Neural cell (in vitro differentiated cells): Measurements from ENCODE around the gene RAP1B. TPM values are rescaled to one million over a fixed set of nuclear protein-coding genes. Genes with fewer than 3 reads are reported as not detected.

ENCODE experiments used
- H2AFZ ChIP-seq: fragments of 200-600, 300-800 bp; sonication (generic), shearing (Covaris generic); 2 replicates; pipeline ENCODE4 v1.6.0; 2014; ENCODE audit warnings: low read depth, mild to moderate bottlenecking, antibody characterized with exemption, low read length, moderate library complexity
- H3F3A ChIP-seq: fragments of 200-600 bp; shearing (Covaris generic); 2 replicates; pipeline ENCODE4 v1.6.1; 2016; ENCODE audit warnings: mild to moderate bottlenecking, moderate library complexity, mixed read lengths, antibody characterized with exemption, low read length; ENCODE audit not compliant: insufficient read depth, poor library complexity, severe bottlenecking
- H3K27ac ChIP-seq: fragments of 200-600, 300-800 bp; sonication (generic), shearing (Covaris generic); 2 replicates; pipeline ENCODE4 v1.5.1; 2014; ENCODE audit warnings: mild to moderate bottlenecking, low read length, moderate library complexity
- H3K27me3 ChIP-seq: fragments of 300-800, 200-600 bp; sonication (generic), shearing (Covaris generic); 2 replicates; pipeline ENCODE4 v1.6.0; 2014; ENCODE audit warnings: mild to moderate bottlenecking, low read depth, low read length, moderate library complexity; ENCODE audit not compliant: insufficient read depth
- H3K36me3 ChIP-seq: fragments of 300-800, 200-600 bp; sonication (generic), shearing (Covaris generic); 2 replicates; pipeline ENCODE4 v1.5.1; 2014; ENCODE audit warnings: mild to moderate bottlenecking, antibody characterized with exemption, low read length, moderate library complexity; ENCODE audit not compliant: insufficient read depth
- H3K4me2 ChIP-seq: fragments of 300-800, 200-600 bp; sonication (generic), shearing (Covaris generic); 2 replicates; pipeline ENCODE4 v1.6.0; 2014; ENCODE audit warnings: mild to moderate bottlenecking, low read length
- H3K4me3 ChIP-seq: fragments of 300-800, 200-600 bp; sonication (generic), shearing (Covaris generic); 2 replicates; pipeline ENCODE4 v1.5.1; 2014; ENCODE audit warnings: mild to moderate bottlenecking, low read length, moderate library complexity
- H3K79me2 ChIP-seq: fragments of 200-600 bp; shearing (Covaris generic); replicated peaks from 2 replicates; pipeline ENCODE4 v1.6.0; 2014; ENCODE audit warnings: mild to moderate bottlenecking, low read length, moderate library complexity; ENCODE audit not compliant: insufficient read depth
- H3K9ac ChIP-seq: fragments of 300-800, 200-600 bp; sonication (generic), shearing (Covaris generic); 2 replicates; pipeline ENCODE4 v1.6.1; 2016; ENCODE audit warnings: mild to moderate bottlenecking, low read length, mixed read lengths
- H3K9me2 ChIP-seq: fragments of 200-600 bp; shearing (Covaris generic); 2 replicates; pipeline ENCODE4 v1.6.1; 2016; ENCODE audit warnings: mild to moderate bottlenecking, low read length, mixed read lengths; ENCODE audit not compliant: insufficient read depth
- H3K9me3 ChIP-seq: fragments of 200-600, 300-800 bp; sonication (generic), shearing (Covaris generic); 2 replicates; pipeline ENCODE4 v1.6.1; 2016; ENCODE audit warnings: mild to moderate bottlenecking, mixed run types, low read length, moderate library complexity, mixed read lengths
- H4K20me1 ChIP-seq: fragments of 200-600 bp; shearing (Covaris generic); 2 replicates; pipeline ENCODE4 v1.6.1; 2016; ENCODE audit warnings: mild to moderate bottlenecking, mixed run types; ENCODE audit not compliant: insufficient read depth
- CTCF ChIP-seq: fragments of 450-650 bp; IDR thresholded peaks from 2 replicates; pipeline ENCODE4 v1.5.1; 2014; ENCODE audit warnings: antibody characterized with exemption, mild to moderate bottlenecking, moderate library complexity; ENCODE audit not compliant: poor library complexity, severe bottlenecking
- EP300 ChIP-seq: fragments of 450-650 bp; conservative IDR thresholded peaks from 2 replicates; pipeline ENCODE4 v1.6.1; 2014; ENCODE audit warnings: antibody characterized with exemption, mild to moderate bottlenecking, moderate library complexity; ENCODE audit not compliant: poor library complexity, severe bottlenecking
- EZH2 ChIP-seq: fragments of 200-600, 300-800 bp; shearing (Covaris generic), sonication (generic); IDR thresholded peaks from 2 replicates; pipeline ENCODE4 v1.6.1; 2014; ENCODE audit warnings: antibody characterized with exemption, low read length, borderline replicate concordance, mild to moderate bottlenecking; ENCODE audit not compliant: insufficient read depth, poor library complexity, severe bottlenecking
- MXI1 ChIP-seq: fragments of 450-650 bp; conservative IDR thresholded peaks from 2 replicates; pipeline ENCODE4 v1.6.1; 2014; ENCODE audit warnings: antibody characterized with exemption, mild to moderate bottlenecking; ENCODE audit not compliant: poor library complexity, severe bottlenecking
- POLR2AphosphoS5 ChIP-seq: IDR thresholded peaks from 2 replicates; pipeline ENCODE4 v1.6.1; 2012
- RAD21 ChIP-seq: fragments of 450-650 bp; conservative IDR thresholded peaks from 2 replicates; pipeline ENCODE4 v1.6.1; 2014; ENCODE audit warnings: antibody characterized with exemption, mild to moderate bottlenecking, moderate library complexity
- REST ChIP-seq: IDR thresholded peaks from 2 replicates; pipeline ENCODE4 v1.6.1; 2012; ENCODE audit warnings: borderline replicate concordance
- SMC3 ChIP-seq: fragments of 450-650 bp; conservative IDR thresholded peaks from 2 replicates; pipeline ENCODE4 v1.6.1; 2014; ENCODE audit warnings: antibody characterized with exemption, mild to moderate bottlenecking, moderate library complexity; ENCODE audit not compliant: poor library complexity
- TAF1 ChIP-seq: IDR thresholded peaks from 2 replicates; pipeline ENCODE4 v1.6.1; 2012; ENCODE audit warnings: low read depth
- polyA plus RNA-seq: library from polyadenylated mRNA; depleted of rRNA; stranded (reverse); fragments of >200 nt; gene quantifications from 2 replicates; pipeline ENCODE4 v1.2.3, GENCODE V29; 2014

Gene RAP1B
- polyA plus RNA-seq, 1 donor from 2014 or later, result 209 TPM

- Histone ChIP-seq H3K36me3 (peaks cover 4% of the 10 kb centered on the region), H2AFZ (no peak overlapping the region), H3K79me2 (peaks cover 68% of the 10 kb centered on the region), H3K9ac (no peak overlapping the region), H3F3A (no peaks in the 10 kb centered on the region), H3K9me3 (no peaks in the 10 kb centered on the region), H3K4me3 (peak overlapping the region; percentile 89), H4K20me1 (no peaks in the 10 kb centered on the region), H3K9me2 (no peaks in the 10 kb centered on the region), H3K27ac (no peak overlapping the region), H3K4me2 (no peak overlapping the region), H3K27me3 (no peaks in the 10 kb centered on the region)
- TF ChIP-seq POLR2AphosphoS5, result no peak
- TF ChIP-seq REST, result no peak
- TF ChIP-seq RAD21, result no peak
Observed at GRCh38 chr12:68613209-68613904, 2.7 kb downstream of the RAP1B start.

GRCh38 chr12:68614105-68614679 is 3.5 kb downstream of the RAP1B start:
- Histone ChIP-seq H3F3A (no peaks in the 10 kb centered on the region), H3K4me2 (no peak overlapping the region), H3K4me3 (no peak overlapping the region), H3K9me3 (no peaks in the 10 kb centered on the region), H3K9me2 (no peaks in the 10 kb centered on the region), H2AFZ (no peak overlapping the region), H4K20me1 (no peaks in the 10 kb centered on the region), H3K36me3 (peaks cover 4% of the 10 kb centered on the region), H3K9ac (no peak overlapping the region), H3K27ac (no peak overlapping the region), H3K79me2 (peaks cover 76% of the 10 kb centered on the region), H3K27me3 (no peaks in the 10 kb centered on the region)
- TF ChIP-seq TAF1, result no peak
- no peak for TF ChIP-seq REST
- TF ChIP-seq EP300, result no peak
- no peak for TF ChIP-seq EZH2
- TF ChIP-seq CTCF, result no peak
- no peak for TF ChIP-seq SMC3
- TF ChIP-seq RAD21, result no peak
- TF ChIP-seq POLR2AphosphoS5, result no peak
- TF ChIP-seq MXI1, result no peak
